HG02870 (cell line): Measurements from ENCODE around the gene LCP2.

Source experiments
- ATAC-seq: cut with Tn5 transposase; IDR thresholded peaks from one replicate; pipeline ENCODE4 v1.9.1; 2021; ENCODE audit warnings: mild to moderate bottlenecking, moderate library complexity; ENCODE audit not compliant: unreplicated experiment

LCP2 gene

GRCh38 chr5:170297589-170298462, at the start of gene LCP2:
Gene LCP2 (minus strand): TSS chr5:170297777. CDS start chr5:170297611, 166 bp downstream.
- peak; percentile 44 for ATAC-seq

- no peak for ATAC-seq
Measured at GRCh38 chr5:170347022-170347567, 49.5 kb upstream of the LCP2 start.

DNA sequence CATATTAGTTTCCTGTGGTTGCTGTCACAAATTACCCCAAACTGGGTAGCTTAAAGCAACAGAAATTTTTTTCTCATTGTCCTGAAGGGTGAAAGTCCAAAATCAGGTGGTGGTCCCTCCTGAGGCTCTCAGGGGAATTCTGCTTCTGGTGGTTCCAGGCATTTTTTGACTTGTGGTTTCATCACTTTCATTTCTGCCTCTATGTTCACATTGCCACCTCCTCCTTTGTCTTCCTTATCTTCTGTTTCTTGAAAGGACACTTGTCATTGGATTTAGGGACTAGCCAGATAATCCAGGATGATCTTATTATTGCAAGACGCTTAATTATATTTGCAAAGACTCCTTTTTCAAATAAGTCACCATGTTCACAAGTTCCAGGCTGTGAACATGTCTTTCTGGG, 48.4 kb upstream of the LCP2 start:
- no peak for ATAC-seq

GRCh38 chr5:170343177-170343576, 45.6 kb upstream of the LCP2 start:
- ATAC-seq = no peak

- ATAC-seq = no peak
Measured at GRCh38 chr5:170342153-170342725, 44.7 kb upstream of the LCP2 start.

DNA sequence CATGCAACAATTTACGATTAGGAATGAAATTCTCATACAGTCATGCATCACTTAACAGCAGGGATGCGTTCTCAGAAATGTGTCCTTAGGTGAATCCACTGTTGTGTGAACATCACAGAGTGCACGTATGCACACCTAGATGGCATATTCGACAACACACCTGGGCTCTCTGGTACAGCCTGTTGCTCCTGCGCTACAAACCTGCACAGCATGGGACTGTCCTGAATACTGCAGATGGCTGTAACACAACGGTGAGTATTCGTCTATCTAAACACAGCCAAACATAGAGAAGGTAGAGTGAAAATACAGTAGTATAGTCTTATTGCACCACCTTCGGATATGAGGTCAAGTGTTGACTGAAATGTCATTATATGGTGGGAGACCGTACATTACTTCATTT, 44.0 kb upstream of the LCP2 start:
- ATAC-seq = no peak

DNA sequence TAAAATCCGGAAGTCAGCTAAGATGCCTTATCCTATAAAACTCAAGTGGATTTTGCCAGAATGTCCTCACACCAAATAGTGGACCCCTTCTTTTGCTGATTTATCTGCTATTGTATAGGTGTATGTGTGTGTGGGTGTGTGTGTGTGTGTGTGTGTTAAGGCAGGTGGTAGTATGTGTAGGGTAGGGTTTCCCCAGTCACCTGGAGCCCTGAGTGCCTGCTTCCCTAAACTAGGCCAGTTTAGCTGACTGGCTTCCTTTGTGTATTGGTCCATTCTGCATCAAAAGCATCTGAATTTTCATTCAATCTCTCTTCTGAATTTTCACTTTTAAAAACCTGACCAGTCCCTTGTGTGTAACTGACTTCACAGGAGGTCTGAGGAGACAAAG, 42.2 kb upstream of the LCP2 start:
- no peak for ATAC-seq

- ATAC-seq = peak; percentile 89
Measured at GRCh38 chr5:170338933-170339779, 41.6 kb upstream of the LCP2 start.

DNA sequence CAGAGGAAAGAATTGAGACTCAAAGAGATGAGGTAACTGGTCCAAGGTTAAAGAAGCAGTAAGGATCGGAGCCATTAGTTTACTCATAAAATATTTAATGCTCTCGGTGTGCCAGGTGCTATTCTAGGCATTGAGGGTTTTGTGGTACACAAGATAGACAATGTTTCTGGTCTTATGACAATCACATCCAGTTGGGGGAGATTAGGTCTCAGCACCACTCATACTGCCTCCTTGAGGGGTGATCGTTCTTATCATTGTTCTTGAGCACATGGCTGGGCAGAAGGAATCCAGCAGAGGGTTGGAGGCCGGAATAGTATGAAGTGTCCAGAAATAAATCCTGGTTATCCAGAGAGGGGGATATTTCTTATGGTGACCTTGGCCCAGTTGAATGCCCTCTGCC, 40.7 kb upstream of the LCP2 start:
- ATAC-seq = no peak

GRCh38 chr5:170337045-170337733, 39.6 kb upstream of the LCP2 start:
- ATAC-seq = no peak

DNA sequence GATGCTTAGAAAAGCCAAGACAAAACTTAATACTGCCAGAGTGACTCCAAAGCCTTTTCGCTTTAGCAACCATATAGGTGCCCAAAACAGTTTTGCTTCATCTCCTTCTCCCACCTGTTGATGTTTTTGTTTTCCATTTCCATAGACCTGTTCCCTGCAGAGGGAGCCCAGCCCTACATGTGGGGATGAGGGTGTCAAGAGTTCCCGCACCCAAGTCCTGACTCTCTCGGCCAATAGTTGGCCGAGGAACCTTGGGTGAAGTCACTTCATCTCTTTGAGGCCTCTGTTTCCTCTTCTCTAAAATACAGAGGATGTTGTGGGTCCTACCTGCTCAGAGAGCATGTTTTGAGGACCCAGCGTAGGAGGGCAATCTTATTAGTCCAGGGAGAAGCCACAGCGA, 38.5 kb upstream of the LCP2 start:
- no peak for ATAC-seq

DNA sequence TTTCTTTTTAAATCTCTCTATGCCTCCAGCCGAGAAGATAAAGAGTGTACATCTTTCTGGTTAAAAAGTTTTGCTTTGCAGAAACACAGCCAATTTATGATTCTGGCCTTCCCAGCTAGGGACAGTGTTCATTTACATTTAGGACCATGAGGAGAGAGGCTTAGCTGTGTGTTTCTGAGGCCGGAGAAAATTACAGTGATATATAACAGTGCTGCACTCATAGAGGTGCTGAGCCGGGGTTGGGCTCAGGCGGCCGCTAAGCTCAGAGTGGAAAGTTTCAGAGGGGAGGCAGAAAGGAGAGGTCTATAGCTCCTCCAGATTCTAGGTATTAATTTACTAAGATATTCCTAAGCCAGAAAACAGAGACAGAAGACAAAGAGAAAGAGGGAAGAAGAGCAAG, 37.0 kb upstream of the LCP2 start:
- ATAC-seq = no peak

DNA sequence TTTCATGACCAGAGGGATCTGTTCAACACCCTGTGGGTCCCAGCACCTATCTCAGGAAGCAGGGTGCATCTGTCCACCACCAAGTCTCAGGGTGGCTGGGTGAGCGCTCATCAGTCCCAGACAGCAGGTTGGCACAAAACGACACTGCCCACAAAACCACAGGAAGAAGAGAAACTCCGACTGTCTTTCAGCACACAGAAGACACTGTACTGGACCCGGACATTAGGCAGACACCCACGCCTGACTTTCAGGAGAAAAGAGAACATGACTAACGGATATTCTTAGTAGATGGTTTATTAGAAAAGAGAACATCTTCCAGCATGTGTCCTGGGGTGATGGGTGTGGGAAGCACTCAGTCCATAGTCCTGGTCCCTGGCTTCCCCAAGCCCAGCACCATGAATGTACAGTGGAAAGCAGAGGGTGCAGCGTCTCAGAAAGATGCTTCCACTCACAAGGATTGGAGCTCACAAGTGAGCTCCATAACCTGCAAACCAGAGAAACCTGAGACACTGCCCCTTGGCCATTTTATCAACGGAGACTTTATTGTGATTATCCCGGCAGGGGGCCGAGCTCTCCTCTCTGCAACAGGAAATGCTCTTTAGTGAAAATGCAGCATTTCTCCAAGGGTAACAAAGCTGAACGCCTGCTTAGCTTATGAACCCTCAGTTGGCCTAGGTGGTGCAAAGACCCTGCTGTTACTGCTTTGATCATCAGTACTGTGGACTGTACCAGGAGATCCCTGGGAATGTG, 35.8 kb upstream of the LCP2 start:
- ATAC-seq = no peak

DNA sequence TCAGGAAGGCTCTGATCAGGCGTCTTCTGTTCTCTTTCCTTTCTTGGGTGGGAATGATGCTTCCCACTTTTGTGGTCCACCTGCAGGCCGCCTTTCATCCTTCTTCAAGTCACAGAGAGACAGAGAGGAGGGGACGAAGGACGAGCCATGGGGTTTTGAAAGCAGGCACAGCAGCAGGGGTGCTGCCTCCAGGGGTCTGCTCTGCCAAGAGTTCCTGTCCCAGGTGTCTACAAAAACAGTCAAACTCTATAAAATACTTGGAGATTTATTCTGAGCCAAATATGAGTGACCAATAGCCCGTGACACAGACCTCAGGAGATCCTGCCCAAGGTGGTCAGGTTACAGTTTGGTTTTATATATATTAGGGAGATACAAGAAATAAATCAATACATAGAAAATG, 34.5 kb upstream of the LCP2 start:
- no peak for ATAC-seq

DNA sequence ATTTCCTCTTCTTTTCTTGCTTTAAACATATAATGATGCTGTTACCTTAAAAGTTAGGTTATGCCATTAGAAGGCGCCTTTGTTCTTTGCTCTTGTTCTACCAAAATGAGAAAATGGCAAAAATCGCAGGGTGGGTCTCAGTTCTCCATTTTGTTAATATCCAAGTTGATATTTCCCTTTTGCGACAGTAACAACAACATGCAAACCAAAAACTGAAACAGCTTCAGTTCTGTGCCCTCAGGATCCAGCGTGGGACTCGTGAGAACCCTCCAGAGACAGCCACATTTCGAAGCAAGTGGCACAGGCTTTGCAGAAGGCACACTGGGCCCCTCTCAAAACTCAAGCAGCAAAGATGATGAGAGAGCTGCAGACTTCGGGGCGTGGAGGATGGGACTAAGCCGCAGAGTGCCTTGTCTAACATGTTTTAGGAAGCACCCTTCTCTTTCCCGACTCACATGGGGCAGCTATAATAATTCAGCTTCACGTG, 33.0 kb upstream of the LCP2 start:
- ATAC-seq = no peak

DNA sequence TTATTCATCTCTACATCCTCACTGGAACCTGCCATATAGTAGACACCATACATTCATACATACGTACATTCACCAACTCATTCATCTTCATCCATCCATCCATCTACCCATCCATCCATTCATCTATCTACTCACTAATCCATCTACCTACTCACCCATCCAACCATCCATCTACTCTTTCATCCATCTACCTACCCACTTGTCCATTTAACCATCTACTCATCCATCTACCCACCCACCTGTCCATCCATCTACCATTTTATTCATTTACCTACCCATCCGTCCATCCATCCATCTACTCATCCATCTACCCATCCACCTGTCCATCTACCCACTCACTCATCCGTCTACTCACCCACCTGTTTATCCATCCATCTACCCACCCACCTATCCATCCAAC, 31.9 kb upstream of the LCP2 start:
- no peak for ATAC-seq

DNA sequence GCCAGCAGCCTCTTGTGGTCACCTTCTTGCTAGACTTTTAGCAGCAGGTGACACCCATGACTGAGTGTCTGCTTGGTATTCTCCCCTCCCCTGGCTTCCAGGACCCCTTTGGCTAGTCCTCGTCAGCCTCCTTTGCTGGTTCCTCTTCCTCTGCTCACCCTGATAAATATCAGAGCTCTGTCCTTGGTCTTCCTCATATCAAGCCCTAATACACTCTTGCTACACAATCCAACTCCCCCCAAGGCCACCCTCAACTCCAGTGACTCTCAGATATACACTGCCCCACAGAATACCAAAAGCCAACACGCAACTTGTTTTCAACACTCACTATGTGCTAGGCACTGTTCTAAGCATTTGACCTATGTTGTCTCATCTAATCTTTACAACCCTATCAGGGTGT, 30.3 kb upstream of the LCP2 start:
- ATAC-seq = no peak

DNA sequence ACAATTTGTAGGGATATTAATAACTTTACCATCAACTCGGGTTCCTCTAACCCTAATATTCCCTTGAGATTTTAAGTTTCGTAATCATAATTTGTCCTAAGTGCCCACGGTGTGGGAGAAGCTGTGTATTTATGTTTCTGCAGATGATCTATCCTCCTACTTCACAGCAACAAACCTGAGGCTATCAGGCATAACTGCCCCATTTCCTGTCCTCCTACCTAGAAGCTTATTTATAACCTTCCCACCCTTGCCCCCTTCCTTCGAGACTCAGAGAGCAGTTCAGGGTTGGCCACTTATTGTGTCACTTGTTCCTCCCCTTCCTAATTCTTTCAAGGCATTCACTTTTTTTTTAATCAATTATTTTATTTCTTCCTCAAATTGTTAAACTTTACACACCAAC, 29.6 kb upstream of the LCP2 start:
- ATAC-seq = no peak

DNA sequence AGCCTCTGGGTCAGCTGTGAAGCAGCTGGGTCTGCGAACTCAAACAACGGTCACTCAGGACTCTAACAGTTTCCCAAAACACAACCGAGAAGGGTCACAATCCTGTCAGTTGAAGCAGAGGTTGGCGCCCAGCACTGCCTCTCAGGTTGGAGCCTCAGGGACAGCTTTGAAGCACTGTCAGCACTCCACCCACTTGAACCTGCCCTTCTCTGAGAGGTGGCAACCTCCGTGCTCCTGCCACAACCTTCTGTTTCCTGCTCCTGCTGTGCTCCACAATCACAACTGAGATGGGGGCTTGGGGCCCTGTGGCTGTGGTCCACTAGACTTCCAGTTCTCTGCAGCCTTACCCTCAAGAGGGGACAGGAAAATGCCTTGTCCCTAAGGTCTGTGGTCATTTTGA, 21.7 kb upstream of the LCP2 start:
- no peak for ATAC-seq

DNA sequence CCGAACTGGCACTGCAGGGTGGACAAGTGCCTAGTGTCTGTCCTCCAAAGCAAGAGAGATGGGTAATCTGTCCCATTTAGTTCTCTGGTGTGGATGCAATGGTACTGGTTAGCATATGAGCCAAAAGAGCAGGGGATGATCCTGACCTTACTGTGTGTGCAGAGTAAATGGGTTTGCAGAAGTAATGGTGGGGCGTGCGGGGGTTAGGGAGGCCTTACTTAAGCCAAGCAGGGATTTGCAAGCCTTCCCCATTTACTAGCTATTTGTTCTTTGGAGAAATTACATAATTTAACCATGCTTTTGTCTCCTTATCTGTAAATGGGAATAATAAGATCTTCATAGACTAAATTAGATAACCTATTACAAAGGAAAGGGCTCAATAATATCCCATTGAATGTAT, 19.9 kb upstream of the LCP2 start:
- ATAC-seq = no peak
